K562 (cell line): ENCODE results near the gene WDR47. TPM values are rescaled to one million over a fixed set of nuclear protein-coding genes. Genes with fewer than 3 reads are reported as not detected.

Experiments
- ATAC-seq: fragments of 200-7000 bp; cut with Tn5 transposase; 3 replicates; pipeline ENCODE4 v1.9.1; 2020; ENCODE audit warnings: moderate library complexity
- BruUV-seq: library from RNA; stranded (reverse); fragments of 400-500 nt; replicated peaks from 2 replicates; lab custom pipeline; 2021; lab: Mats Ljungman, UMichigan
- CTCF ChIA-PET: fragments of 300-600 bp; formaldehyde crosslinking; extraction: SDS; loops from one replicate; lab custom pipeline; 2021; ENCODE audit warnings: low intra/inter-chr PET ratio; lab: Yijun Ruan, JAX
- POLR2A ChIA-PET: fragments of 300-600, 350-650 bp; sonication (Branson Sonifier 250); formaldehyde crosslinking; extraction: SDS; loops from one replicate; lab custom pipeline; 2021; ENCODE audit warnings: antibody characterized with exemption, inconsistent platforms; lab: Yijun Ruan, JAX
- DNase-seq, 4 experiments: peaks; one replicate each; pipeline versions ENCODE4 v3.0.0 to v3.0.0-alpha.2; 2011 to 2018; ENCODE audit warnings: low spot score in 3 of 4, mixed read lengths in 3 of 4; ENCODE audit errors: extremely low read depth in 1 of 4
- FAIRE-seq: peaks from 2 replicates; lab custom pipeline; 2011; peaks lifted over from hg19 to GRCh38; lab: Jason Lieb, UNC
- H2AFZ ChIP-seq: 2 replicates; pipeline ENCODE4 v1.6.0; 2011; ENCODE audit warnings: low read depth, low read length, control low read depth, inconsistent platforms
- H3K27ac ChIP-seq: fragments of 200-600 bp; 3 replicates; pipeline ENCODE4 v1.8.0; 2011; ENCODE audit warnings: low read depth, mild to moderate bottlenecking, control low read depth, inconsistent platforms, low read length, moderate library complexity, mixed read lengths; ENCODE audit errors: extremely low read depth
- H3K27me3 ChIP-seq, 2 experiments: fragments of 300-600 bp in 1 of 2; 2 replicates in 1 of 2; 3 replicates in 1 of 2; pipeline versions ENCODE4 v1.6.0 to v1.8.0; 2011; ENCODE audit warnings: inconsistent platforms in 2 of 2, low read length in 2 of 2, mild to moderate bottlenecking in 1 of 2, mixed read lengths in 1 of 2, moderate library complexity in 1 of 2; ENCODE audit not compliant: control insufficient read depth in 2 of 2, insufficient read depth in 2 of 2
- H3K36me3 ChIP-seq: fragments of 300-600 bp; 3 replicates; pipeline ENCODE4 v1.8.0; 2011; ENCODE audit warnings: mild to moderate bottlenecking, low read length, inconsistent platforms; ENCODE audit not compliant: control insufficient read depth, insufficient read depth
- H3K4me1 ChIP-seq, 2 experiments: fragments of 200-600 bp in 1 of 2; replicated peaks in 1 of 2; 2 replicates in 1 of 2; 3 replicates in 1 of 2; pipeline versions ENCODE4 v1.5.1 to v1.8.0; 2011; ENCODE audit warnings: inconsistent platforms in 2 of 2, low read length in 2 of 2, mild to moderate bottlenecking in 1 of 2, mixed read lengths in 1 of 2, moderate library complexity in 1 of 2; ENCODE audit not compliant: control insufficient read depth in 2 of 2, insufficient read depth in 2 of 2
- H3K4me2 ChIP-seq: 2 replicates; pipeline ENCODE4 v1.6.1; 2011; ENCODE audit warnings: low read length, control low read depth, inconsistent platforms, mixed read lengths; ENCODE audit not compliant: insufficient read depth
- H3K4me3 ChIP-seq: fragments of 200-600 bp; sonication (generic), shearing (Covaris generic); 2 replicates; pipeline ENCODE4 v1.5.1; 2016; ENCODE audit warnings: control low read depth, inconsistent platforms
- H3K79me2 ChIP-seq: fragments of 200-600 bp; 3 replicates; pipeline ENCODE4 v1.8.0; 2011; ENCODE audit warnings: low read length, inconsistent platforms; ENCODE audit not compliant: control insufficient read depth, insufficient read depth
- H3K9ac ChIP-seq, 2 experiments: 2 replicates each; pipeline versions ENCODE4 v1.6.0 to v1.6.1; 2011; ENCODE audit warnings: low read depth in 2 of 2, low read length in 2 of 2, control low read depth in 1 of 2, inconsistent platforms in 1 of 2, mild to moderate bottlenecking in 1 of 2, mixed read lengths in 1 of 2; ENCODE audit not compliant: insufficient read depth in 1 of 2
- H3K9me1 ChIP-seq: one replicate; pipeline ENCODE4 v1.6.0; 2011; ENCODE audit warnings: inconsistent platforms, mild to moderate bottlenecking, low read length, moderate library complexity; ENCODE audit not compliant: control insufficient read depth, insufficient read depth
- H3K9me3 ChIP-seq: replicated peaks from 2 replicates; pipeline ENCODE4 v1.5.1; 2011; ENCODE audit warnings: low read depth, low read length, inconsistent platforms; ENCODE audit not compliant: control insufficient read depth, insufficient read depth
- H4K20me1 ChIP-seq: replicated peaks from 2 replicates; pipeline ENCODE4 v1.6.1; 2011; ENCODE audit warnings: low read length, inconsistent platforms, mixed read lengths; ENCODE audit not compliant: control insufficient read depth, insufficient read depth
- ARID1B ChIP-seq: fragments of 450-650 bp; IDR thresholded peaks from 2 replicates; pipeline ENCODE4 v1.6.1; 2016; ENCODE audit warnings: antibody characterized with exemption, mild to moderate bottlenecking, inconsistent platforms
- CBFA2T3 ChIP-seq: fragments of 450-650 bp; IDR thresholded peaks from 2 replicates; pipeline ENCODE4 v1.6.1; 2017
- DPF2 ChIP-seq: fragments of 450-650 bp; IDR thresholded peaks from 2 replicates; pipeline ENCODE4 v1.6.1; 2016
- KLF13 ChIP-seq: fragments of 450-650 bp; IDR thresholded peaks from 2 replicates; pipeline ENCODE4 v1.6.1; 2016; ENCODE audit warnings: missing genetic modification characterization, low read depth, mild to moderate bottlenecking, missing compliant biosample characterization, moderate library complexity, borderline replicate concordance
- WGBS: fragments of 100-300 bp; shearing (Covaris generic); methylation state at CpG from one replicate; pipeline ENCODE4 v1.1.6; 2016; ENCODE audit warnings: low coverage, mixed read lengths; ENCODE audit not compliant: insufficient coverage; ENCODE audit errors: missing lambda C conversion rate; 5-methylcytosine and 5-hydroxymethylcytosine counted together
- in situ Hi-C: fragments of 300-500 bp; cut with MboI; formaldehyde crosslinking; loops from 4 replicates; pipeline ENCODE4 v1.15.0; 2018; ENCODE audit warnings: inconsistent platforms, mixed read lengths
- intact Hi-C: fragments of 100-400 bp; cut with micrococcal nuclease; formaldehyde crosslinking; loops from 2 replicates; pipeline ENCODE4 v1.14.2; 2022
- polyA plus RNA-seq, 8 experiments: library from polyadenylated mRNA; depleted of rRNA in 4 of 8; stranded (reverse) in 5 of 8; unstranded in 3 of 8; fragments of >200 nt; fragmentation: Nextera tagmentation in 2 of 8; fragmentation: Illumina TruSeq in 1 of 8; extraction: Ambion mirVana in 2 of 8; extraction: Trizol in 1 of 8; gene quantifications; 2 replicates each; pipeline versions ENCODE4 v1.2.1 to v1.2.3, GENCODE V29; 2011 to 2014; ENCODE audit warnings: inconsistent platforms in 1 of 8, missing spikeins in 1 of 8
- total RNA-seq, 7 experiments: library from RNA; depleted of rRNA in 6 of 7; stranded (reverse); fragments of >200 nt in 6 of 7; fragmentation: Illumina TruSeq in 2 of 7; extraction: Trizol in 2 of 7; gene quantifications; 2 replicates each; pipeline versions ENCODE4 v1.2.1 to v1.2.3, GENCODE V29; 2011 to 2021; ENCODE audit warnings: low replicate concordance in 1 of 7
- TF ChIP-seq, protein P1 (sequence below): fragments of 450-650 bp; IDR thresholded peaks from 2 replicates; pipeline ENCODE4 v1.6.1; 2018; ENCODE audit not compliant: partially characterized antibody

The WDR47 gene
- total and polyA plus RNA-seq, 9 of the 15 experiments (the other 6 are each of a cell fraction or from before 2014, with no cell fraction given) = 1.3 to 10.1 (median 4.9) TPM

- Histone ChIP-seq H3K4me1 (peaks cover 0 to 4% of the 10 kb centered on the region in 2 experiments; a peak in 2 of 5 replicates), H3K9ac (no peak overlapping the region), H3K36me3 (no peaks in the 10 kb centered on the region; the same call in 2 of the 3 replicates), H3K4me3 (no peak overlapping the region), H3K79me2 (no peaks in the 10 kb centered on the region), H3K27me3 (no peaks in the 10 kb centered on the region), H3K4me2 (no peak overlapping the region), H3K9me1 (no peaks in the 10 kb centered on the region), H3K27ac (peak overlapping the region; percentile 24; the same call in 1 of the 3 replicates), H2AFZ (peak overlapping the region; percentile 11; the same call in 1 of the 2 replicates), H3K9me3 (no peaks in the 10 kb centered on the region), H4K20me1 (no peaks in the 10 kb centered on the region)
- 28% methylated on average over 4 of the region's 4 CpGs for WGBS
- ATAC-seq (peak; percentile 71), FAIRE-seq (peak; percentile 37), DNase-seq (peak in 1 of 4 experiments; percentile 32)
- intact Hi-C loops = no loop called here
- ChIA-PET CTCF (no interaction called here), POLR2A (interaction anchor here (0.6 to 1.9 kb wide), 5 partner anchors 8 to 53 kb away, joined by 3 to 7 read pairs (median 3); no protein-coding TSS in a partner anchor)
- no TSS peak for BruUV-seq
- TF ChIP-seq, protein P1, sequence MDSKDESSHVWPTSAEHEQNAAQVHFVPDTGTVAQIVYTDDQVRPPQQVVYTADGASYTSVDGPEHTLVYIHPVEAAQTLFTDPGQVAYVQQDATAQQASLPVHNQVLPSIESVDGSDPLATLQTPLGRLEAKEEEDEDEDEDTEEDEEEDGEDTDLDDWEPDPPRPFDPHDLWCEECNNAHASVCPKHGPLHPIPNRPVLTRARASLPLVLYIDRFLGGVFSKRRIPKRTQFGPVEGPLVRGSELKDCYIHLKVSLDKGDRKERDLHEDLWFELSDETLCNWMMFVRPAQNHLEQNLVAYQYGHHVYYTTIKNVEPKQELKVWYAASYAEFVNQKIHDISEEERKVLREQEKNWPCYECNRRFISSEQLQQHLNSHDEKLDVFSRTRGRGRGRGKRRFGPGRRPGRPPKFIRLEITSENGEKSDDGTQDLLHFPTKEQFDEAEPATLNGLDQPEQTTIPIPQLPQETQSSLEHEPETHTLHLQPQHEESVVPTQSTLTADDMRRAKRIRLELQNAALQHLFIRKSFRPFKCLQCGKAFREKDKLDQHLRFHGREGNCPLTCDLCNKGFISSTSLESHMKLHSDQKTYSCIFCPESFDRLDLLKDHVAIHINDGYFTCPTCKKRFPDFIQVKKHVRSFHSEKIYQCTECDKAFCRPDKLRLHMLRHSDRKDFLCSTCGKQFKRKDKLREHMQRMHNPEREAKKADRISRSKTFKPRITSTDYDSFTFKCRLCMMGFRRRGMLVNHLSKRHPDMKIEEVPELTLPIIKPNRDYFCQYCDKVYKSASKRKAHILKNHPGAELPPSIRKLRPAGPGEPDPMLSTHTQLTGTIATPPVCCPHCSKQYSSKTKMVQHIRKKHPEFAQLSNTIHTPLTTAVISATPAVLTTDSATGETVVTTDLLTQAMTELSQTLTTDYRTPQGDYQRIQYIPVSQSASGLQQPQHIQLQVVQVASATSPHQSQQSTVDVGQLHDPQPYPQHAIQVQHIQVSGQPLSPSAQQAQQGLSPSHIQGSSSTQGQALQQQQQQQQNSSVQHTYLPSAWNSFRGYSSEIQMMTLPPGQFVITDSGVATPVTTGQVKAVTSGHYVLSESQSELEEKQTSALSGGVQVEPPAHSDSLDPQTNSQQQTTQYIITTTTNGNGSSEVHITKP = peak; percentile 42
- peak; percentile 25; the same call in 1 of the 2 replicates for TF ChIP-seq DPF2
- TF ChIP-seq ARID1B = 0 out of 2 replicates have a peak, but pooled peaks have one; percentile 30
- TF ChIP-seq KLF13 = no peak
- peak; percentile 41; the same call in 1 of the 2 replicates for TF ChIP-seq CBFA2T3
- in situ Hi-C loops = no loop called here
Measured at GRCh38 chr1:108976658-108977057, 65.2 kb downstream of the WDR47 start.
